Activated CD4-positive, alpha-beta T cell treated with anti-CD3 and anti-CD28 coated beads for 36 hours (primary cell): ENCODE results near the gene BCAR1. TPM values are rescaled to one million over a fixed set of nuclear protein-coding genes. Genes with fewer than 3 reads are reported as not detected.
"Not testable (repeated sequence)": the region's sequence is repeated elsewhere in the genome, so short reads cannot be mapped to it uniquely, and the experiment has no call there.

Experiments used
- ATAC-seq: fragments of 200-7000 bp; cut with Tn5 transposase; one replicate; pipeline ENCODE4 v1.10.0; 2021; ENCODE audit warnings: mild to moderate bottlenecking, moderate library complexity
- CTCF ChIA-PET: fragments of 350-600 bp; sonication (Branson Sonifier 250); formaldehyde crosslinking; loops from one replicate; lab custom pipeline; 2021; ENCODE audit warnings: antibody characterized with exemption; lab: Charles Lee
- POLR2A ChIA-PET: fragments of 350-600 bp; sonication (Branson Sonifier 250); formaldehyde crosslinking; loops from one replicate; lab custom pipeline; 2021; ENCODE audit warnings: antibody characterized with exemption, inconsistent platforms; lab: Charles Lee
- DNase-seq: peaks from one replicate; pipeline ENCODE4 v3.0.0-alpha.2; 2020
- H3K27ac Mint-ChIP-seq: one replicate; pipeline ENCODE4 v1.8.0; 2021; ENCODE audit warnings: mixed read lengths
- H3K27me3 Mint-ChIP-seq: one replicate; pipeline ENCODE4 v1.8.0; 2021; ENCODE audit warnings: mixed read lengths
- H3K36me3 Mint-ChIP-seq: one replicate; pipeline ENCODE4 v1.8.0; 2021; ENCODE audit warnings: low read depth, mixed read lengths
- H3K4me1 Mint-ChIP-seq: one replicate; pipeline ENCODE4 v1.8.0; 2021; ENCODE audit warnings: mixed read lengths
- H3K4me3 Mint-ChIP-seq: one replicate; pipeline ENCODE4 v1.8.0; 2021; ENCODE audit warnings: mild to moderate bottlenecking, moderate library complexity, mixed read lengths
- H3K9me3 Mint-ChIP-seq: one replicate; pipeline ENCODE4 v1.8.0; 2021; ENCODE audit warnings: low read depth, mixed read lengths
- intact Hi-C, 2 experiments: fragments of 100-400 bp; cut with DNase I in 1 of 2; cut with micrococcal nuclease in 1 of 2; formaldehyde crosslinking; loops; one replicate each; pipeline versions ENCODE4 v1.14.2 to v1.15.1; 2022 to 2024; cut with DNase I, micrococcal nuclease
- total RNA-seq, 2 experiments: library from RNA; stranded (reverse); gene quantifications; one replicate each; pipeline ENCODE4 v1.2.3, GENCODE V29; 2021

Gene BCAR1
- total RNA-seq, 2 experiments from 2014 or later = 0.98 to 1.7 TPM

GRCh38 chr16:75205438-75205837, 46.0 kb downstream of the BCAR1 start:
- H3K4me3 Mint-ChIP-seq, H3K27me3 Mint-ChIP-seq, H3K4me1 Mint-ChIP-seq, H3K27ac Mint-ChIP-seq, CTCF ChIA-PET, ATAC-seq, DNase-seq, intact Hi-C loops, H3K36me3 Mint-ChIP-seq, POLR2A ChIA-PET, H3K9me3 Mint-ChIP-seq: not testable (repeated sequence)

DNA sequence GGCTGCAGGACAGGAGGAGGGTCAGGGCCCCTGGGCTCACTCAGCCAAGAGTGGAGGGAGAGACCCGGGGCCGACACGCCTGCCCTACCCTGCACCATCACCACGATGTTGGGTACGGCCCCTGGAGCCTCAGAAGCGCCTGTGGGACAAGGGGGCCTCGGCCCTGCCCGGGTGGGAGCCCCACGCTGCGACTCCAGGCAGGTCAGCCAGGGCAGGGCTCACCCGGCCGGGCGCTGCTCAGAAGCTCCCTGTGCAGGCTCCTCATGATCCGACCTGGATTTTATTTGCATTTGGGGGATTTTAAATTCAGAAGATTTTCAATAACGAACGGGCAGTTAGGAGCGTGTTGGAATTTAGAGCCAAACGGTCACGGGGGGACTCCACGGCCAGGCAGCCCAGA, 46.5 kb downstream of the BCAR1 start:
- intact Hi-C loops = loop anchor here in 1 of 2 experiments (1.0 kb wide), 1 partner anchor 17 kb away; no protein-coding TSS in a partner anchor
- H3K9me3 Mint-ChIP-seq, DNase-seq, H3K4me1 Mint-ChIP-seq, H3K36me3 Mint-ChIP-seq, CTCF ChIA-PET, H3K27me3 Mint-ChIP-seq, H3K27ac Mint-ChIP-seq, ATAC-seq, H3K4me3 Mint-ChIP-seq, POLR2A ChIA-PET: not testable (repeated sequence)

GRCh38 chr16:75204410-75204758, 47.0 kb downstream of the BCAR1 start:
- intact Hi-C loops = loop anchor here in 1 of 2 experiments (1.0 kb wide), 1 partner anchor 18 kb away; no protein-coding TSS in a partner anchor
- ATAC-seq = no peak
- CTCF ChIA-PET = interaction anchor here (0.6 kb wide), 1 partner anchor 182 kb away, joined by 3 read pairs; no protein-coding TSS in a partner anchor
- H3K4me1 Mint-ChIP-seq = peaks cover 8% of the 10 kb centered on the region
- no peak overlapping the region for H3K27ac Mint-ChIP-seq
- H3K9me3 Mint-ChIP-seq = no peaks in the 10 kb centered on the region
- no peak overlapping the region for H3K4me3 Mint-ChIP-seq
- DNase-seq = no peak
- no peaks in the 10 kb centered on the region for H3K27me3 Mint-ChIP-seq
- POLR2A ChIA-PET = no interaction called here
- no peaks in the 10 kb centered on the region for H3K36me3 Mint-ChIP-seq

GRCh38 chr16:75203667-75204409, 47.6 kb downstream of the BCAR1 start:
- CTCF ChIA-PET = interaction anchor here (0.6 kb wide), 1 partner anchor 183 kb away, joined by 3 read pairs; no protein-coding TSS in a partner anchor

GRCh38 chr16:75203096-75203495, 48.3 kb downstream of the BCAR1 start:
- no peaks in the 10 kb centered on the region for H3K36me3 Mint-ChIP-seq
- ATAC-seq = no peak
- H3K9me3 Mint-ChIP-seq = no peaks in the 10 kb centered on the region
- H3K27ac Mint-ChIP-seq = no peak overlapping the region
- POLR2A ChIA-PET = no interaction called here
- peaks cover 4% of the 10 kb centered on the region for H3K27me3 Mint-ChIP-seq
- no peak overlapping the region for H3K4me3 Mint-ChIP-seq
- intact Hi-C loops = no loop called here
- DNase-seq = no peak
- CTCF ChIA-PET = interaction anchor here (2.8 to 5.7 kb wide), 2 partner anchors 30 to 183 kb away, joined by 9 to 61 read pairs; no protein-coding TSS in a partner anchor
- peaks cover 8% of the 10 kb centered on the region for H3K4me1 Mint-ChIP-seq

More at GRCh38 chr16:75203667-75204409, 47.6 kb downstream of the BCAR1 start:
- no peaks in the 10 kb centered on the region for H3K9me3 Mint-ChIP-seq
- H3K36me3 Mint-ChIP-seq = no peaks in the 10 kb centered on the region
- H3K4me3 Mint-ChIP-seq = no peak overlapping the region
- H3K4me1 Mint-ChIP-seq = peaks cover 8% of the 10 kb centered on the region
- H3K27me3 Mint-ChIP-seq = no peaks in the 10 kb centered on the region
- intact Hi-C loops = loop anchor here in 1 of 2 experiments (1.0 kb wide), 1 partner anchor 18 kb away; no protein-coding TSS in a partner anchor
- POLR2A ChIA-PET = no interaction called here
- DNase-seq (no peak), ATAC-seq (no peak)
- H3K27ac Mint-ChIP-seq = no peak overlapping the region

DNA sequence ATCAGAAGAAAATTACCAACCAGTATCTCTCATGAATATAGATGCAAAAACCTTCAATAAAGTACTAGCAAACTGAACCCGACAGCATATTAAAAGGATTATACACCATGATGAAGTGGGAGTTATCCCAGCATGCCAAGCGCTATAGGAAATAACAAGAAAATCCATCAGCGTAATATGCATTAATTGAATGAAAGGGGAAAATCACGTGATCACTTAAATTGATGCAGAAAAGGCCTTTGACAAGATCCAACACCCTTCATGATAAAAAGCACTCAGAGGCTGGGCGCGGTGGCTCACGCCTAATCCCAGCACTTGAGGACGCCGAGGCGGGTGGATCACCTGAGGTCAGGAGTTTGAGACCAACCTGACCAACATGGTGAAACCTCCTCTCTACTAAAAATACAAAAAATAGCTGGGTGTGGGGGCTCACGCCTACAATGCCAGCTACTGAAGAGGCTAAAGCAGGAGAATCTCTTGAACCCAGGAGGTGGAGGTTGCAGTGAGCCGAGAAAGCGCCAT, 49.3 kb downstream of the BCAR1 start:
- intact Hi-C loops = no loop called here
- H3K27ac Mint-ChIP-seq = no peak overlapping the region

DNA sequence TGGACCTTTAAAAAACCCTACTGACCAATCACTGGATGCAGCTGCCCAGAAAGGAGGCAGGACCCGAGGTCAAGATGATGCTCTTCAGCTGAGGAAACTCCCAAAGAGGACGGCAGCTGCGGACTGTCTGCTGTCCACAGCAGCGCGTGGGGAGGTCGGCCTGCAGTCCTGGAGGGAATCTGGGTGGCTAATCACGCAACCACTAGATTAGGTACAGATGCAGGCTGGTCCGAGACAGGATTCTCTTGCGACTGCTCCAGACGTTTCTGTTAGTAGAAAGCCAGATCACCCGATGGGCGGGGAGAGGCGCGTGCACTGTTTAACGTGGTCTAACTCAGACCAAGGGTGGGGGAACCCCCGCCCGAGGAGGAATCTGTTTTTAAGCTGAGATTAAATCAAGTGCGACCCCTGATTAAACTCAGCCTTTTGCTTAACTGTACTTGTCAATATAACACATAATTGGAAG, 53.3 kb downstream of the BCAR1 start:
- H3K36me3 Mint-ChIP-seq = no peaks in the 10 kb centered on the region
- intact Hi-C loops = loop anchor here (2.0 to 5.0 kb wide), 5 partner anchors 34 to 567 kb away; partner anchors contain the start of gene TMEM170A (in 1 of the 2)
- CTCF ChIA-PET = interaction anchor here (0.6 to 5.7 kb wide), 22 partner anchors 8 to 566 kb away, joined by 3 to 61 read pairs (median 6); no protein-coding TSS in a partner anchor

More for the DNA sequence above, 49.3 kb downstream of the BCAR1 start:
- ATAC-seq = no peak
- ChIA-PET CTCF (interaction anchor here (0.6 to 5.7 kb wide), 12 partner anchors 11 to 308 kb away, joined by 3 to 61 read pairs (median 4); partner anchors contain the start of gene TMEM170A), POLR2A (no interaction called here)
- Mint-ChIP-seq H3K9me3 (no peaks in the 10 kb centered on the region), H3K36me3 (no peaks in the 10 kb centered on the region), H3K4me1 (peaks cover 8% of the 10 kb centered on the region), H3K27me3 (peaks cover 10% of the 10 kb centered on the region), H3K4me3 (no peak overlapping the region)
- no peak for DNase-seq

DNA sequence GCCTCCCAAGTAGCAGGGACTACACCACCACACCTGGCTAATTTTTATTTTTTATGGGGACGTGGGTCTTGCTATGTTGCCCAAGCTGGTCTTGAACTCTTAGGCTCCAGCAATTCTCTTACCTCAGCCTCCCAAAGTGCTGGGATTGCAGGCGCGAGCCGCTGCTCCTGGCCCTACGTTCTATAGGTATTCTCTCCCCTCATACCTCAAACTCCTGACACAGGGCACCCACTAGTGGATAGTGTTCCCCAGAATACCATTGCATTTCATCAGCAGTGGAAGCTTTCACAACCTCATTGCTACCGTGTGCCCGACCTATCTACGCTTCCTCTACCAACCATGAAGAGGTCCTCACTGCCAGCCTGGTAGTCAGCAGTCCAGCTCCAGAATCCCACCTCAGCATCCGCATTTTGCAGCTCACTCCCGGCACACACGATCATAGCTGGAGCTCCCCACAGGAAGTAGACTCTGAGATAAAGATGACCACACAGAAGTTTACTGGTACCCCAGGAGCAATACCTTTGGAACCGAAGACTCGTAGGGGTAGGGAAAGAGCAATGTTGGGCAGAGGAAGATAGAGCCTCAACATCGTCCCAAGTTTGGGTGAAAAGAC, 53.8 kb downstream of the BCAR1 start:
- H3K27me3 Mint-ChIP-seq = peaks cover 10% of the 10 kb centered on the region
- no peaks in the 10 kb centered on the region for H3K9me3 Mint-ChIP-seq
- peaks cover 8% of the 10 kb centered on the region for H3K4me1 Mint-ChIP-seq
- ChIA-PET POLR2A (no interaction called here), CTCF (interaction anchor here (0.8 to 5.7 kb wide), 16 partner anchors 8 to 566 kb away, joined by 3 to 61 read pairs (median 6); no protein-coding TSS in a partner anchor)
- intact Hi-C loops = loop anchor here (2.0 to 5.0 kb wide), 5 partner anchors 35 to 567 kb away; partner anchors contain the start of gene TMEM170A (in 1 of the 2)
- H3K36me3 Mint-ChIP-seq = no peaks in the 10 kb centered on the region
- no peak overlapping the region for H3K4me3 Mint-ChIP-seq
- DNase-seq (no peak), ATAC-seq (no peak)
- H3K27ac Mint-ChIP-seq = no peak overlapping the region

More for the DNA sequence above, 53.3 kb downstream of the BCAR1 start:
- ATAC-seq (no peak), DNase-seq (no peak)
- no peak overlapping the region for H3K4me3 Mint-ChIP-seq
- H3K4me1 Mint-ChIP-seq = peaks cover 8% of the 10 kb centered on the region
- POLR2A ChIA-PET = no interaction called here
- H3K9me3 Mint-ChIP-seq = no peaks in the 10 kb centered on the region
- peaks cover 10% of the 10 kb centered on the region for H3K27me3 Mint-ChIP-seq
- H3K27ac Mint-ChIP-seq = no peak overlapping the region

- POLR2A ChIA-PET = no interaction called here
- no peak for ATAC-seq
These were observed 54.6 kb downstream of the BCAR1 start for GRCh38 chr16:75196836-75197235.

GRCh38 chr16:75195811-75196790, 55.3 kb downstream of the BCAR1 start:
- Mint-ChIP-seq H3K36me3 (no peaks in the 10 kb centered on the region), H3K4me1 (peaks cover 5% of the 10 kb centered on the region), H3K27me3 (peaks cover 10% of the 10 kb centered on the region), H3K9me3 (no peaks in the 10 kb centered on the region), H3K27ac (no peak overlapping the region), H3K4me3 (no peak overlapping the region)
- DNase-seq (no peak), ATAC-seq (no peak)
- intact Hi-C loops = loop anchor here (5.0 kb wide), 2 partner anchors 36 to 266 kb away; partner anchors contain the start of gene TMEM170A (in 1 of the 2)
- ChIA-PET CTCF (interaction anchor here (0.5 to 4.0 kb wide), 11 partner anchors 18 to 335 kb away, joined by 3 to 34 read pairs (median 4); no protein-coding TSS in a partner anchor), POLR2A (no interaction called here)

More at GRCh38 chr16:75196836-75197235, 54.6 kb downstream of the BCAR1 start:
- Mint-ChIP-seq H3K9me3 (no peaks in the 10 kb centered on the region), H3K36me3 (no peaks in the 10 kb centered on the region), H3K4me1 (peaks cover 8% of the 10 kb centered on the region), H3K4me3 (no peak overlapping the region), H3K27me3 (peaks cover 10% of the 10 kb centered on the region), H3K27ac (no peak overlapping the region)
- intact Hi-C loops = loop anchor here (5.0 kb wide), 2 partner anchors 35 to 265 kb away; partner anchors contain the start of gene TMEM170A (in 1 of the 2)
- CTCF ChIA-PET = interaction anchor here (0.5 to 4.0 kb wide), 10 partner anchors 37 to 335 kb away, joined by 3 to 34 read pairs (median 4); no protein-coding TSS in a partner anchor
- DNase-seq = no peak
